HAP-1 (cell line): ENCODE results near the gene KRT81.
"Not testable (repeated sequence)": the region's sequence is repeated elsewhere in the genome, so short reads cannot be mapped to it uniquely, and the experiment has no call there.

ENCODE experiments used
- DNase-seq, 2 experiments: peaks; one replicate each; pipeline ENCODE4 v3.0.0-alpha.2; 2016 to 2020; ENCODE audit warnings: low spot score in 2 of 2
- H3K27me3 ChIP-seq: fragments of 250-450 bp; sonication (Bioruptor Pico); 2 replicates; pipeline ENCODE4 v1.5.1; 2020; ENCODE audit warnings: low read depth, mild to moderate bottlenecking, moderate library complexity
- H3K36me3 ChIP-seq: fragments of 250-450 bp; sonication (Bioruptor Pico); replicated peaks from 2 replicates; pipeline ENCODE4 v1.5.1; 2020; ENCODE audit warnings: mild to moderate bottlenecking
- H3K4me1 ChIP-seq: fragments of 250-450 bp; sonication (Bioruptor Pico); 2 replicates; pipeline ENCODE4 v1.5.1; 2020; ENCODE audit warnings: mild to moderate bottlenecking
- H3K4me3 ChIP-seq: fragments of 250-450 bp; sonication (Bioruptor Pico); 2 replicates; pipeline ENCODE4 v1.5.1; 2020; ENCODE audit warnings: mild to moderate bottlenecking, moderate library complexity
- H3K9me3 ChIP-seq: fragments of 250-450 bp; sonication (Bioruptor Pico); 2 replicates; pipeline ENCODE4 v1.5.1; 2020; ENCODE audit warnings: mild to moderate bottlenecking, moderate library complexity
- in situ Hi-C: fragments of 300-500 bp; cut with MboI; formaldehyde crosslinking; loops from 3 replicates; pipeline ENCODE4 v1.14.3; 2020; ENCODE audit warnings: low sequenced_read_pairs, inconsistent platforms, mixed read lengths

Gene KRT81

DNA sequence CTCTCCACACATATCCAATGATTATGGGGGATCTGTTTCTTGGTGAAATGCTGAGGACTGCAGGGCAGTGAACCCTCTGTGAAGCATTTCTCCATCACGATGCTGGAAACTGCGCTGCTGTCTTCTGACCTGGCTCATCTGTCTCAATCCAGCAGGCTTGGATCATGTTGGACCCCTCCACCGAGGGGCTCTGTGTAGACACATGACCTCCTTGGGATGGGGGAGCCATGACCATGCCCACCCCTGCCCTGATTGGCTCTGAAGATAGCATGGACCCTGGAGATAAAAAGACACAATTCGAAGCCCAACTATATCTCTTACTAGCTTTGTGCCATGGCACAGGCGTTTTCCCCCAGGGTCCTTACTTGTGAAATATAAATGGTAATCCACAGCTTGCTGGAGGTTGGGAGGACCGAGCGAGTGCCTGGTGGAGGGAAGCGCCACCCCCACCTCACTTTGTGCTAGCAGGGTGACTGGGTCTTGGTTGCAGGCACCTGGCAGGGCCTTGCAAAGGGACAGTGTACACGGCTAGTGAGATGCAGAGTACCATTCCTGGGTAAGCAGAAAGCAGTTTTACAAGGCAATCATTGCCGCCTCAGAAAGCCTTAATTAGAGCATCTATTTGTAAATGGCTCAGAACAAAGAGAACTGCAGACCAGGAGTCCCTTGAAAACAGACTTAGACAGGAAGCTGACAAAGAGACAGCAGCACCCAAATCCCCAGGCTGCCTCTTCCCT, 32.2 kb upstream of the KRT81 start:
- in situ Hi-C loops = loop anchor here (10.0 kb wide), 1 partner anchor 169 kb away; no protein-coding TSS in a partner anchor
- no peaks in the 10 kb centered on the region for H3K9me3 ChIP-seq
- no peak for DNase-seq
- H3K4me3 ChIP-seq = no peak overlapping the region
- H3K4me1 ChIP-seq = no peaks in the 10 kb centered on the region
- peaks cover 34% of the 10 kb centered on the region for H3K27me3 ChIP-seq
- no peaks in the 10 kb centered on the region for H3K36me3 ChIP-seq

DNA sequence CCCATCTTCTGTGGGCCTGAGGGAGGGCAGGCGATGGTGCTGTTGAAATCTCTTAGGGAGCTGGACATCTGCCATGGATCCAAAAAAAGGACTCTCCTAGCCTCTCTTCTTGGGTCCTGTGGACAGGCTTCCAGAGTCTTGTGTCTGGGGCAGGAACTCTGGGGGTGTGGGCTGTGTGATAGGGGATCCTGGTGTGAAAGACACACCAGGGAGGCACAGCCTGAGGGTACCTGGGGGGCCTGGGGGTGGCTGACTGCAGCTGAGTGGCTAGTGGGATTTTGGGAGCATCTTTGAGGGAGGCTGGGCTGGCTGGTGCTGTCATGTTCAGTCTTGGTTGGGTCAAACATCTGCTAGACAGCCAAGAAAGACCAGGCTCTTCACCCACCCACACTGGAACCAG, 31.7 kb upstream of the KRT81 start:
- Histone ChIP-seq H3K4me3 (no peak overlapping the region), H3K27me3 (peaks cover 36% of the 10 kb centered on the region), H3K9me3 (no peaks in the 10 kb centered on the region), H3K4me1 (no peaks in the 10 kb centered on the region), H3K36me3 (no peaks in the 10 kb centered on the region)
- no peak for DNase-seq
- in situ Hi-C loops = loop anchor here (10.0 kb wide), 1 partner anchor 168 kb away; no protein-coding TSS in a partner anchor

DNA sequence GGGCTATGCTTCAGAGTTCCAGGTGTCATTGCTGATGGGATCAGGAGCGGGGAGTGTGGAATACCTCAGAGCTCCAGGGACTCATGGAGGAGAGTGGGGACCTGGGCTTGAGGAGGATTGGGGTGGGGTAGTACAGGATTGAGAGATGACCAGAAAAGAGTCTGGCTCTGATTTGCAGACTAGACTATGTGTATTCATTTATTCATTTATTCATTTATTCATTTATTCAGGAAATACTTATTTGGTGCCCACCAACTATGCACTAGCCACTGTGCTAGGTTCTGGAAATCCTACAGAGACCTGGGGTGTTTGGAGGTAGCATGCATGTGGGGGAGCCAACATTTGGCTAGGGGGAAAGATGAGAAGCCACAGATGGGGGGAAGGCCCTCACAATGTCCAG, 30.7 kb upstream of the KRT81 start:
- no peak for DNase-seq
- in situ Hi-C loops = loop anchor here (10.0 kb wide), 1 partner anchor 167 kb away; no protein-coding TSS in a partner anchor
- H3K36me3 ChIP-seq = no peaks in the 10 kb centered on the region
- no peaks in the 10 kb centered on the region for H3K9me3 ChIP-seq
- H3K4me1 ChIP-seq = no peaks in the 10 kb centered on the region
- peaks cover 34% of the 10 kb centered on the region for H3K27me3 ChIP-seq
- no peak overlapping the region for H3K4me3 ChIP-seq

DNA sequence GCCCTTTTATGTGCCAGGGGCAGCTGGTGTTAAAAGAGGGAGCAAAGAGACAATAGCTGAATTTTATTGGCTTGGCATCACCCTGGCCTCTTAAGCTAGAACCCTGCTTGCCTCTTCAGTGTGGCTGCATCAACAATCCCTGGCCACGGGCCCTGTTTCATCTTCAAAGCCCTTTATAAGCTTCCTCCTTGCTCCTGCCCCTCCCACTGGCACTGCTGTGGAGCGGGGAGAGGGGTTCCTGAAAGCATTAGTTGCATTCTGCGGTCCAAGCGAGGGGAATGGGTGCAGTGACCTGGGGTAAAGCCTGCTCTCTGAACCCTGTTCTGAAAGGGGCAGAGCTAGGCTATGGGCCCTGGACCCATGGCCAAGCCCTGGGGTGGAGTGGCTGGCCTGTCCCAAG, 30.1 kb upstream of the KRT81 start:
- Histone ChIP-seq H3K4me1 (no peaks in the 10 kb centered on the region), H3K36me3 (no peaks in the 10 kb centered on the region), H3K9me3 (no peaks in the 10 kb centered on the region), H3K27me3 (peaks cover 27% of the 10 kb centered on the region), H3K4me3 (no peak overlapping the region)
- in situ Hi-C loops = loop anchor here (10.0 kb wide), 1 partner anchor 167 kb away; no protein-coding TSS in a partner anchor
- no peak for DNase-seq

DNA sequence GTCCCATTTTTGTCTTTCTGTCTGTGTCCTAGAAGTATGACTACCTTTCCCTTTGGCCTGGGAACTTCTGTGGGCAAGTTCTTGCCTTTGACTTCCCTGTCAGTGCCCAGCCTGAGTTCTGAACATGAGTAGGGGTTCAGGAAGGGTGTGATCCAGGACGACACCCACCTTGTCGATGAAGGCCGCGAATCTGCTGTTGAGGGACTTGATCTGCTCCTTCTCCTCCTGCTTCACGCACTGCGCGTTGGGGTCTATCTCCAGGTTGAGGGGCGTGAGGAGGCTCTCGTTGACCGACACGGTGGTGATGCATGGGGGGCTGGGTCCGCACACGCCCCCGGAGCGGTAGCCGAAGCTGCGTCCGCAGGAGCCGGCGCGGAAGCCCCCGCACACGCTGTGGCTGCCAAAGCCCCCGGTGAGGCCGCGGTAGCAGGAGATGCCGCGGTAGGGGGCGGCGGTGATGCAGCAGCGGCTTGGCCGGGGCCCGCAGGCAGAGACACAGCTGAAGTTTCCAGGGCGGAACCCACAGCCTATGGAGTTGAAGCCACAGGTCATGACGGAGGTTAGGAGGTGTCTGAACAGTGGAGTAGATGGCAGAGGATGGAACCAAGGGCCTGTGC, 29.6 kb upstream of the KRT81 start, which contains the start of gene KRT83:
Gene KRT83 (minus strand): TSS at position 615 of the 617 bp plus-strand sequence. CDS start 63 bp downstream, at position 552.
- Histone ChIP-seq H3K4me3 (no peak within 1 kb of the TSS), H3K36me3 (no peaks in the 10 kb centered on the region), H3K4me1 (no peaks in the 10 kb centered on the region), H3K9me3 (no peaks in the 10 kb centered on the region), H3K27me3 (peaks cover 22% of the 10 kb centered on the region)
- in situ Hi-C loops = loop anchor here (10.0 kb wide), 1 partner anchor 166 kb away; no protein-coding TSS in a partner anchor
- no peak for DNase-seq

DNA sequence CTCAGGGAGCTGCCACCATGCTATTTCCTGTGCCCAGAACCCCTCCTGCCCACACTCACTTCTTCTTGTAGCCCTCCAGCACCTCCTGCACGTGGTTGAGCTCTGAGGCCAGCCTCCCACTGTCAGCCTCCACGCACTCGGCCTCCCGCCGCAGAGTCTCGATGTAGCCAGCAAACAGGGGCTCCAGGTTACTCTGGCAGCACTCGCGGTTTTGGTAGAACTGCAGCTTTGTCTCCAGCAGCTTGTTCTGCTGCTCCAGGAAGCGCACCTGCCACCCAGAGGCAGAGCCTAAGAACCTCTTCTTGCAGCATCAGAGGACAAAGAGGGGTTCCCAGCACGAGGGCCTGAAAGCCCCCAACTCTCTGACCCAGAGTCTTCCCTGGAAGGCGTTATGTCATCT, 27.8 kb upstream of the KRT81 start:
- H3K4me1 ChIP-seq = no peaks in the 10 kb centered on the region
- DNase-seq = no peak
- no peaks in the 10 kb centered on the region for H3K36me3 ChIP-seq
- peaks cover 20% of the 10 kb centered on the region; the same call in 1 of the 2 replicates for H3K27me3 ChIP-seq
- H3K9me3 ChIP-seq = no peaks in the 10 kb centered on the region
- no peak overlapping the region for H3K4me3 ChIP-seq
- in situ Hi-C loops = no loop called here

DNA sequence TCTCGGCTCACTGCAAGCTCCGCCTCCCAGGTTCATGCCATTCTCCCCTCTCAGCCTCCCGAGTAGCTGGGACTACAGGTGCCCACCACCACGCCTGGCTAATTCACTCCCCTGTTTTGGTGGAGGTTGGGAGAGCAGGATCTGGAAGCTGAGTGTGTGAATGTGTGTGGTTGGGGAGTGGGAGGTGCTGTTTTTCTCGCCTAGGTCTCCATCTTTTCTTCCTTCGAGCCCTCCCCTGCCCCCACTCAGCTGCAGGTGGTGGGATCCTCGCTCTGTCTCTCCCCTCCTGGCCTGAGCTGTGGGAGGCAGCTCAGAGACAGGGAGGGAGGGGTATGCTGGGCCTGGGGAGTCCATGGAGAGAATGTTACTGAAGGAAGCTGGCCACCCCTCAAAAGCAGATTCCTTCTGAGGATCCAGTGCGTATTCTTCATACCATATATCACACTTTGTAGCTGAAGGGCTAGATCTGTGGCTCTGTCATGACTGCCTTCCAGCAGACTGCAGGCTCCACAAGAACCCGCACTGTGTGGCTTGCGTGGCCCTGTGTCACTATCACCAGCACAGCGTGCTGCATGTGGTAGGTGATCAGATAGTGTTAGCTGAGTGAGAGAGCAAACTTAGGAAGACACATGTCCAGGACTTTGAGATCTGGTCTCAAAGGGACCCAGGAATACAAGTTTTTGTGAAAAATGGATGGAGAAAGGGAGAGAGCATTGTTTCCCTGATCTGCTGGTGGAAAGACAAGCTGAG, 27.1 kb upstream of the KRT81 start:
- Histone ChIP-seq H3K4me3 (no peak overlapping the region), H3K27me3 (peaks cover 20% of the 10 kb centered on the region; the same call in 1 of the 2 replicates), H3K4me1 (no peaks in the 10 kb centered on the region), H3K36me3 (no peaks in the 10 kb centered on the region), H3K9me3 (no peaks in the 10 kb centered on the region)
- in situ Hi-C loops = no loop called here
- DNase-seq = no peak

DNA sequence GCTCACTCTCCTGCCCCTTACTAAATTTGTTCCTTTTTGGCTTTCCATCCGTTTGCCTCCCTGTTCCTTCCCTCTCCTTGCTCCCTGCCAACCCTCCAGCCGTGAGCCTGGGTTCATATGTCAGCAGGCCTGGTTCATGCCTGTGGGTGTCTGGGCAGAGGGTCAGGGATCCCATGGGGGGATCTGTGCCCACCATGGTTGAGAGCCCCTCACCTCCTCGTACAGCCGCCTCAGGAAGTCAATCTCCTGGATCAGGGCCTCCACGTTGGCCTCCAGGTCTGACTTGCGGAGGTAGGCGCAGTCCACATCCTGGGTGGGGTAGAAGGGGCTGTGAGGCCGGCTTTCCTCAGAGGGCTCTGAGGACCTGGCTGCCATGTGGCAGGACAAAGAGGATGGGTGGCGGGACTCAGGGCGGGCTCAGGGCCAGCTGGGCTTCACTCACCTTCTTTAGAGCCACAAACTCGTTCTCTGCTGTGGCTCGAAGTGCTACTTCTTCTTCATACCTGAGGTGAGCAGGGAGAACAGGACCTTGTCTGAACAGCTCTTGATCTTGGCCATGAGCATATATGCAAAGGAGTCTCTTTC, 26.2 kb upstream of the KRT81 start:
- no peaks in the 10 kb centered on the region for H3K36me3 ChIP-seq
- no peak overlapping the region for H3K4me3 ChIP-seq
- no peaks in the 10 kb centered on the region for H3K4me1 ChIP-seq
- in situ Hi-C loops = no loop called here
- H3K27me3 ChIP-seq = peaks cover 20% of the 10 kb centered on the region; the same call in 1 of the 2 replicates
- no peak for DNase-seq
- no peaks in the 10 kb centered on the region for H3K9me3 ChIP-seq

DNA sequence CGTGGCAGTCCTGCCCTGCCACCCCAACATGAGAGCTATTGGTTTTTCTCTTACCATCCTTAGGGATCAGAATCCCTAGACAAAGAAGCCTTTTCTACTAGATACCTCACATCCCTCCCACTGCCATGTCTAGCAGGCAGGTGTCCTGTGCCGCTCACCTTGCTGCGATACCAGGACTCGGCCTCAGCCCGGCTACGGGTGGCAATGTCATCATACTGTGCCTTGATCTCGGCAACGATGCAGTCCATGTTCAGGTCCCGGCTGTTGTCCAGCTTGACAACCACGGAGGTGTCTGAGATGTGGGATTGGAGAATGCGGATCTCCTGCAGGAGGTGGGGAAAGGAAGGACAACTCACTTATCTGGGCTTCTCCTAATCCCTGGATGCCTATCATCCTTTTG, 25.4 kb upstream of the KRT81 start:
- Histone ChIP-seq H3K27me3 (peaks cover 23% of the 10 kb centered on the region; the same call in 1 of the 2 replicates), H3K9me3 (no peaks in the 10 kb centered on the region), H3K36me3 (no peaks in the 10 kb centered on the region), H3K4me3 (no peak overlapping the region), H3K4me1 (no peaks in the 10 kb centered on the region)
- no peak for DNase-seq
- in situ Hi-C loops = no loop called here

DNA sequence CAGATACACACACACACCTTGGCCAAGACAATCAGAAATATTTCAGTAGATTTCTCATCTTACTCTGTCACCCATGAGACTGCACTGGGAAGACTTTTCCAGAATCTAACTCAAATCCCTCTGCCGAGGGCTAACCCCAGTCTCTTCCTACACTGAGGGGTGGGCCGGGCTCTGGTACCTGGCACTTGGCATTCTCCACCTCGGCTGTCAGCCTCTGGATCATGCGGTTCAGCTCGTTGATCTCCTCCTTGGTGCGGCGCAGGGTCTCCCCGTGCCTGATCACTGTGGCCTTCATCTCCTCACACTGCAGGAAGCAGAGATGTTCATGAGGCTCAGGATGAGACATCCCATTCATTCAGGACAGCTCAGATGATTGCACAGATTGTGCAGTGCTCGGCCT, 25.0 kb upstream of the KRT81 start:
- Histone ChIP-seq H3K4me3 (no peak overlapping the region), H3K36me3 (no peaks in the 10 kb centered on the region), H3K4me1 (no peaks in the 10 kb centered on the region), H3K27me3 (peaks cover 23% of the 10 kb centered on the region; the same call in 1 of the 2 replicates), H3K9me3 (no peaks in the 10 kb centered on the region)
- in situ Hi-C loops = no loop called here
- no peak for DNase-seq

DNA sequence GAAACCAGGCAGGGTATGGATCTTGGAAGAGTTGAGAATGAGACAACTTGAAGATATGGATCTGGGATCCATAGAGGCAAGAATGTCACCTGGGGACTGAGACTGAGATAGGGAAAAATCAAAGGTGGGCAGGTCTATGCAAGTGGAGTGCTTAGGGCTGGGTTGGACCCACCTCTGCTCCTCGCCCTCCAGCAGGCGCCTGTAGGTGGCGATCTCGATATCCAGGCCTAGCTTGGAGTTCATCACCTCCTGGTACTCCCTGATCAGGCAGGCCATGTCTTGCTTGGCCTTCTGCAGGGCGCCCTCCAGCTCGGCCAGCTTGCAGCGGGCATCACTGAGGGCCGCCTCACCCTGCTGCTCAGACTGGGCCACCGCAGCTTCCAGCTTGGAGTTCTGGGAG, 24.4 kb upstream of the KRT81 start:
- H3K4me1 ChIP-seq, H3K4me3 ChIP-seq, H3K9me3 ChIP-seq, in situ Hi-C loops, H3K36me3 ChIP-seq: not testable (repeated sequence)
- DNase-seq = peak in 1 of 2 experiments; percentile 62
- H3K27me3 ChIP-seq = peaks cover 23% of the 10 kb centered on the region; the same call in 1 of the 2 replicates

DNA sequence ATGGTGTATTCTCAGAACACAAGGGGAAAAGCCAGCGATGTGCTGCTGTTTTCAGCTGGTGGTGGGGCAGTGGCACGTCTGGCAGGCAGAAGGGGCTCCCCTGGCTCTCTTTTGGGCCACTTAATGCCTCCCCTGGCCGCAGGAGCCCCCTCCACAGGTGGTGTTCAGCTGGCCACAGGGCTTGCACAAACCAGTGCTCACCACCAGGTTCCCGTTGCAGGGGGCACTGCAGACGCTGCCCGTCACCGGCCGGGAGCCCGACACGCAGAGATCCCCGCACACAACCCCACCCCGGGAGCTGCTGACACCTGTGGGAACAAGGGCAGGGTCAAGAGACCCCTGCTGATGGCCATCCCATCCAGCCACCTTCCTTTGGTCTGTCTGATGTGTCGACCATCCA, 23.2 kb upstream of the KRT81 start:
- Histone ChIP-seq H3K9me3 (no peaks in the 10 kb centered on the region), H3K4me1 (no peaks in the 10 kb centered on the region), H3K27me3 (peaks cover 15% of the 10 kb centered on the region; the same call in 1 of the 2 replicates), H3K4me3 (no peak overlapping the region), H3K36me3 (no peaks in the 10 kb centered on the region)
- in situ Hi-C loops = no loop called here
- DNase-seq = no peak

DNA sequence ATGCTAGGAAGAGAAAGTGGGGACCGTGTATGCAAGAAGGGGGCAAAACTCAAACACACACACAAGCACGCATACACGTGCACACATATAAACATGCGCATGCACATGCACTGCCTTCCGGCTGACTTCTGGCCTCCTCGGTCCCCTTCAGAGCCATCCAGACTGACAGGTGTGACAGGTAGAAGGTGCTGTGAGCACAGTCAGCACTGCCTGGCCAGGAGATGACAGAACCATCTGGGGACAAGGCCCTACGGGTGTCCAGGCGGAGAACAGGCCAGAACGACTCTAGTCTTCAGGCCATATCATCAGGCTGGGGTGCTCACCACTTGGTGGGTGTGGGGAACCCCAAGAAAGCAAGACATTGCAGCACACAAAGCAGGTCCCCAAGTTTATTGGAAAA, 22.6 kb upstream of the KRT81 start:
- in situ Hi-C loops = no loop called here
- Histone ChIP-seq H3K4me1 (no peaks in the 10 kb centered on the region), H3K9me3 (no peaks in the 10 kb centered on the region), H3K27me3 (peaks cover 19% of the 10 kb centered on the region; the same call in 1 of the 2 replicates), H3K4me3 (no peak overlapping the region), H3K36me3 (no peaks in the 10 kb centered on the region)
- DNase-seq = no peak
